RWPE1 (cell line): Measurements from ENCODE around the gene EMSY.

ENCODE experiments used
- CTCF ChIA-PET: fragments of 350-600 bp; sonication (Branson Sonifier 250); formaldehyde crosslinking; extraction: SDS; loops from one replicate; lab custom pipeline; 2021; lab: Yijun Ruan, JAX
- POLR2A ChIA-PET: fragments of 400-600 bp; formaldehyde crosslinking; extraction: SDS; loops from one replicate; lab custom pipeline; 2020; ENCODE audit warnings: antibody characterized with exemption; ENCODE audit not compliant: low non-redundant PET; lab: Yijun Ruan, JAX
- DNase-seq: peaks from one replicate; pipeline ENCODE4 v3.0.0; 2012; ENCODE audit warnings: low spot score
- H3K27ac ChIP-seq: fragments of 450-650 bp; 2 replicates; pipeline ENCODE4 v1.5.1; 2017
- CTCF ChIP-seq: fragments of 450-650 bp; conservative IDR thresholded peaks from 2 replicates; pipeline ENCODE4 v1.5.1; 2017; ENCODE audit warnings: low read depth, mild to moderate bottlenecking

EMSY gene

GRCh38 chr11:76493040-76493439, 48.2 kb downstream of the EMSY start:
- TF ChIP-seq CTCF: no peak
- no peak overlapping the region for H3K27ac ChIP-seq
- ChIA-PET CTCF (interaction anchor here (0.8 kb wide), 1 partner anchor 23 kb away, joined by 6 read pairs; no protein-coding TSS in a partner anchor), POLR2A (no interaction called here)
- DNase-seq: no peak

DNA sequence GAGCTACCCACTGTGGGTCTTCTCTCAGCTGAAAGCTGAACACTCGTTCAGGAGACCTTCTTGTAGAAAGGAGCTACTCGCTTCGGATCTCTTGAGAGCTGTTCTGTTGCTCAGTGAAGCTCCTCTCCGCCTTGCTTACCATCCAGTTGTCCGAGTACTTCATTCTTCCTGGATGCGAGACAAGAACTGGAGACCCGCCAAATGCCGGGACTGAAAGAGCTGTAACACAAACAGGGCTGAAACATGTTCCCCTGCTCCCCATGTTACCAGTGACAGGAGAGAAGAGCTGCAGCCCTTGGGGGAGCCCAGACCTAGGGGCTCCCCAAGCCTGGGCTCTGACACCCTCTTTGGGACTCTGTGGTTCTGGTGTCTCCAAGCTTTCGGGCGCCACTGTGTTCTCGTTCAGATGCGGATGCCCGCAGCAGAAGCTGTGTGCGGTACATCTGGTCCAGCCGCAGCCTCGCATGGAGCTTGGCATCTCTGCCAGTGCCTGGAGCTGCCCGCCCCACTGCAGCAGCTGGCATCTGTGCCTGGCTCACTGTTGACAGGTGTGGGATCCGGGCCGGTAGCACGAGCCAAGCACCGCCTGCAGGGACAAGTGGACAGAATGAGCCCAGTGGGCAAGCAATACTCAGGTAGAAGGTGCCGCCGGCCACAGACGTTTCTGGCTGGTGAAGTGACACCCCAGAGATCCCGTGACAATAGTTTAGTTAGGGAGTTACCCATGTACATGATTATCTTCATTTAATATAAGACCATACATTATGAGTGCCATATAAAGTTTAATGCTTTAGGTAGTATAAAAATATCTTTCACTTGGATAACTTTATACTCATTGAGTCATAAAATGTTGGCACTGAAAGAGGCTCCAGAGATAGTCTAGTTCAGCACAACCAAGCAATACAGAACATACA, 49.1 kb downstream of the EMSY start:
- no peak overlapping the region; the same call in 1 of the 2 replicates for H3K27ac ChIP-seq
- DNase-seq: no peak
- ChIA-PET CTCF (no interaction called here), POLR2A (no interaction called here)
- no peak for TF ChIP-seq CTCF

DNA sequence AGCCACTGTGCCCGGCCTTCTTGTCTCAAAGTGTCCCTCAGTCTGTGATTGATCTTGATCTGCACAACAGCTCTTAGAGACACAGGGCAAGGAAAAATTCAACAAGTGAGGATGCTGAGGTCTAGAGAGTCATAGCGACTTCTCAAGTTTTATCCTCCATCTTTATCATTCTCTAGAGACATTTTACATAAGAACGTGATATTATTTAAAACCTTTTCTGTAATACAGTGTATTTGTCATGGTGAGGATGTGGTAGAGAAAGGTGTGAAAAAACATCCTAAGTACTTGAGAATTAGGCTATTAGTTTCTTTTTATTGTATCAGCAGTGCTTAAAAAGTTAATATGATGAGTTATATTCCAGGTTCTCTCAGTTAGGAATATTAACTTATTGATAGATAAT, 50.2 kb downstream of the EMSY start:
- TF ChIP-seq CTCF: no peak
- ChIA-PET POLR2A (no interaction called here), CTCF (interaction anchor here (0.6 kb wide), 1 partner anchor 550 kb away, joined by 3 read pairs; no protein-coding TSS in a partner anchor)
- no peak for DNase-seq
- no peak overlapping the region for H3K27ac ChIP-seq

GRCh38 chr11:76496174-76496573, 51.4 kb downstream of the EMSY start:
- H3K27ac ChIP-seq: no peak overlapping the region
- TF ChIP-seq CTCF: no peak
- DNase-seq: no peak
- POLR2A ChIA-PET: no interaction called here
- CTCF ChIA-PET: no interaction called here

- TF ChIP-seq CTCF: no peak
These were observed 56.8 kb downstream of the EMSY start for GRCh38 chr11:76501526-76502202.

DNA sequence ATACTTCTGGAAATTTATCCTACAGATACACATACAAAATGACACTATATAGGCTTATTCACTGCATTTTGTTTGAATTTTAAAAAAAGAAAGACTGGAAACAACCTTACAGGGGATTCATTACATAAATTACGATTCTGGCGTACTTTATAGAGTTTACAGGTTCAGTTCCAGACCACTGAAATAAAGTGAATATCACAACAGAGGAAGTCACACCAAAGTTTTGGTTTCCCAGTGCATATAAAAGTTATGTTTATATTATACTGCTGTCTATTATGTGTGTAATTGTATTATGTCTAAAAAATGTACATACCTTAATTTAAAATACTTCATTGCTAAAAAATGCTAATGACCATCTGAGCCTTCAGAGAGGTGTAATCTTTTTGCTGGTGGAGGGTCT, 62.0 kb downstream of the EMSY start:
- no peak for TF ChIP-seq CTCF
- CTCF ChIA-PET: no interaction called here
- POLR2A ChIA-PET: no interaction called here

More at GRCh38 chr11:76501526-76502202, 56.8 kb downstream of the EMSY start:
- ChIA-PET POLR2A (no interaction called here), CTCF (interaction anchor here (0.5 to 0.6 kb wide), 2 partner anchors 177 to 630 kb away, joined by 3 read pairs; no protein-coding TSS in a partner anchor)
- H3K27ac ChIP-seq: no peak overlapping the region
- no peak for DNase-seq

More for the DNA sequence above, 62.0 kb downstream of the EMSY start:
- no peak overlapping the region for H3K27ac ChIP-seq
- no peak for DNase-seq
